Stimulated activated CD8-positive, alpha-beta memory T cell treated with anti-CD3 and anti-CD28 coated beads, Interleukin-15, amount 100 ng/mL, for 48 hours (primary cell): Measurements from ENCODE around the gene TOP2A.

ENCODE experiments used
- DNase-seq, 2 donors: peaks; one replicate each; pipeline ENCODE4 v3.0.0-alpha.2; 2020; ENCODE audit warnings: low read depth in 2 of 2

Gene TOP2A

GRCh38 chr17:40417609-40418427 lies at the start of gene TOP2A:
Gene TOP2A (minus strand): TSS chr17:40417896. CDS start chr17:40417791, 105 bp downstream.
- peak; percentile 89 to 90 for DNase-seq

DNA sequence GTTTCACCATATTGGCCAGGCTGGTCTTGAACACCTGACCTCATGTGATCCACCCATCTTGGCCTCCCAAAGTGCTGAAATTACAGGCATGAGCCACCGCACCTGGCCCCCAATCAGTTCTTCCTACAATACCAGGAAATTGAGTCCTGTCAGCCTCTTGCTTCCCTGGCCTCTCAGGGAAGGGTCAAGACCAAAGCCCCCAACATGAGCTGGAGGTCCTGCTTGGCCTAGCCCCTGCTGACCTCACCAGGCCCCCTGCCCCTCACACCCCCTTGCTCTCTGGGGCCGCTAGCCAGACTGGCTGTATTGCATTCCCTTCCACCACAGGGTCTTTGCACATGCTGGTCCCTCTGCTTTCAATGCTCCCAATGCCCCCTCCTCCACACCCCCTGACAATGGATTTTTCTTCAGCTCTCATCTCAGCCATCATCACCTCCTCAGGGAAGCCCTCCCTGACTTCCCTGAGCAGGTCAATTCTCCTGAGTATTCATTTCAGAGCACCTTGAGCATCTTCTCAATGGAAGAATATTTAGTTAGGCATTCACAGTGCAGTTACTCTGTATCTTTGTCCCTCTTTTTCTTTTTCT lies 49.7 kb upstream of the TOP2A start:
- no peak for DNase-seq

DNA sequence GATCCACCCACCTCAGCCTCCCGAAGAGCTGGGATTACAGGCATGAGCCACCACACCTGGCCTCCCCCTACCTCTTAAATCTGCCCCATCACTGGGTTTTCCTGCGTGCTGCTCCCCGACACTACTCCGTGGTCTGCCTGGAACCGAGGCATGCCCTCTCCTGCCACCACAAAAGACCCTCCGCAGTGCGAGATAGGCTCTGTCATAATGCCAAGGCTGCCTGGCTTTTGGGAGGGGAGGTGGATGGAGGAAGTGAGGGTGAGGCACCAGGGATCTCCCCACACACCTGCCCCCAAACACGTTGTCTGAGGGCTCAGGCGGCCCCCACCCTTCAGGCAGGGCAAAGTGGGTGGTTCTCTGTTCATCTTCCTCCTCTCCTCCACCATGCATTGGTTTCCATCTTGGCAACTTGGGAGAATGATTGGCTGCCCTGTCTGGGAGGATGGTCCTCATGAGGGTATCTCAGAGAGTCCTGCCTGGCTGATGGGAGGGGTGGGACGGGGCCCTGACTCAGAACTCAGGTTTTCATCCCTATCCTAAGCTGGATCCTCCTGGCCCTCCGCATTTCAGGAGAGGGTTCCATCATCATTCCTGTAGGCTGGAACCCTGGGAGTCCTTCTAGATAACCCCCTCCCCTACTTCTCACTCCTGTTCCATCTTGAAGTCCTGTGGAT lies 48.7 kb upstream of the TOP2A start:
- no peak for DNase-seq

GRCh38 chr17:40464392-40464855 lies 46.7 kb upstream of the TOP2A start:
- DNase-seq, result no peak

- DNase-seq, result no peak
These were observed 45.4 kb upstream of the TOP2A start for GRCh38 chr17:40463122-40463550.

GRCh38 chr17:40462343-40463121 lies 44.8 kb upstream of the TOP2A start:
- DNase-seq, result no peak

DNA sequence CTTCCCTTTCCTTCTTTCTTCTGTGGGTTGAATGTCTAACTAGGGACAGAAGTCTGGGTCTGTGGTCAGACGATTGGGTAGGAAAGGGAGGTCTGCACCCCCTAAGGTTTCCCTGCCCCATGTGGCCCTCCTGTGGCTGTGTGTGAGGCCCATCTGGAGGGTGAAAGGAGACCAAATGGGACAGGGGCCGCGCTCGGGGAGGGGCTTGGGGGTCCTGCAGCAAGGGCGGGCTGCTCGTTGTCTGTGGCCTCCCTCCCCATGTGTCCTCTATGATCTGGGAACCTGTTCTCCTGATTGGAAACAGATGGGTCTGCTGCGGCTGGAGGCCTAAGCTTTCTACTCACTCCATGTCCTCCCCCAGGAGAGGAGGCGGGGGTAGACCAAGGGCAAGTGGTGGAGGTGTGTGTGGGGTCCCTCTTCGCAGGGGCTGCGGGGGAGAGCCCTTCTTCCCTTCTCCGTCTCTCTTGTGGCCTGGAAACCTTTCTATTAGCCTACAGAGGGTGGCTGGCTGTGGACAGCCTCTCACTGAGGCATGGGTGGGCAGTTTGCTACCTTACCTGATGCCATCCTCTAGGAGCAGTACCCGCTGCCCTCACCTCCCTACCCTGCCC lies 44.1 kb upstream of the TOP2A start:
- DNase-seq, result no peak

- no peak for DNase-seq
These were observed 43.5 kb upstream of the TOP2A start for GRCh38 chr17:40460968-40461731.

DNA sequence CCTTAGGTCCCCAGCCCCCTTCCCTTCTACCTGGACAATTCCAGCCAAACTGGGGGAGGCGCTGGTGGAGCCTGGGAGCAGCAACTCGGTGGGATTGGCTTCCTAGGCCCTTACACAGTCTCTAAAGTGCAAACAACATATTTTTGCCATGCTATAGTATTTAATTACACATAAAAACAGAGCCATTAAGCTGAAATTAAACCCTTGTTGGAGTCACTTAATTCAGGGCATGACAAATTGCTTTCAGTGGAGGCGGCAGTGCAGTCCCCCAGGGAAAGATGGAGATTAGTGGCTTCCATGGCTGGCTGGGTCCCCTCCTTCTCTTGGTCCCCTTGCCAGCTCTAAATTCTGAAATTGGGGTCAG lies 42.9 kb upstream of the TOP2A start:
- no peak for DNase-seq

DNA sequence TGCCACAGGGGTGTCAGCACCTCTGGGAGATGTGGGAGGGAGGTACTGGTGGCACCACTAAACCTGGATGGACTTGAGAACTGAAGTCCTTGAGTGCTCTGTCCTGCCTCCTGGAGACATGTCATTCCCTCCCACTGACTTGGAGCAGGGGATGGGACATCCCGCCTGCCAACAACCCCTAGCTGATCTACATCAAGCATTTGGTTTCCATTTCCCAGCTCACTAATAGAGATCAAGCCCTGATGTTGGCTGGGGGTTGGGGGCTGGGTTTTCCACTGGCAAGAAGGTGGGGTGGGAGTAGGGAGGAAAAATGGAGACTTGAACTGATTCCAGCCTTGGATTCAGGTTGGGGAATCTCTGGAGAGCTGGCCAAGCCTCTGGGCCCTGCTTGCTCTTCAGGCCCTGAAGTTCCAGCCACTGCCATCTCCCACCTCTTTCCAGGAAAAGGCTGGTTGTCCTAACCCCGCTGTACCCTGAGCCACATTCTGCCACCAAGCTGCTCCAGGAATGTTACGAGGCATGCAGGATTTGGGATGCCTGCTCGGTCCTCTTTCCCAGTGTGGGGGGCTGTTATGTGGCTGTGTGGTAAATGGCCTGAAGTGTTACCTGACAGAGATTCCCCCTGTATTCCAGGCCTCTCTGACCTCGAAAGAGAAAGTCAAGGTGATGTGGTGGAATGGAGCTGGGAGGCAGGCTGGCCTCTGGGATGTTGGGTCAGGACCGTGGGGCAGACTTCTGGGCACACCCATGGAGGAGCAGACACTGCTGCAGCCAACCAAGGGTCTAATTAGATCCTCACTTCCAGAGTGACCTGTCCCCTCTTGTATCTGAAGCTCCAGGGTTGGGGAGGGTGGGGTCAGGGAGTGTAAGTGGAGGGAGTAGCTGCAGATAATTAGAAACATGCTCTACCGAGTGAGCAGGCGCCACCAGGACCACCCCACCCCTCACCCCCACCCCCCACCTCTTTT lies 42.2 kb upstream of the TOP2A start:
- no peak for DNase-seq

DNA sequence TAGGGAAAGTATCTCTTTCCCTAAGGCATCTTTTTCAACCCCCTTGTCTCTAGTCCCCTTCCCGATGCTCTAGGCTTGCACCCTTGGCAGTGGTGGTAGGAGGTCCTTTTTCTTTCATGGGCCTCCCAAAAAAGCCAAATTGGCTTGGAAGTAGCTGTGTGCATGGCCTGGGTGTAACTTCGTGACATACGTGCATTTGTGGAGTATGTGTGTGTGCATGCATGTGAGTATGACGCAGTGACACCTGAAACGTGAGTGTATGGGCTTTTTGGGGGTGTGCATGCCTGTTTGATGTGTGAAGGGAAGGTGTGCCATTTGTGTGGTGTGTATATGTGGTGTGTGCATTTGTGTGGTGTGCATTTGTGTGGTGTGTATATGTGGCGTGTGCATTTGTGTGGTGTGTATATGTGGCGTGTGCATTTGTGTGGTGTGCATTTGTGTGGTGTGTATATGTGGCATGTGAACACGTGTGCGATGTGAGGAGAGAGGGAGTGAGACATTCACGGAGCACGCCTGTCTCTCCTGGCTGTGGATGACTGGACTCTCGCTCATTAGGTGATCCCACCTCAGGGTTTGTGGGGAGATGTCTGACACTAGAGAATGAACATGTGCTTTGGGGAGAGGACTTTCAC lies 41.3 kb upstream of the TOP2A start:
- DNase-seq, result no peak

GRCh38 chr17:40457964-40458791 lies 40.5 kb upstream of the TOP2A start:
- DNase-seq, result no peak

- DNase-seq, result no peak
These were observed 39.7 kb upstream of the TOP2A start for GRCh38 chr17:40457369-40457768.

- DNase-seq, result no peak
These were observed 38.8 kb upstream of the TOP2A start for GRCh38 chr17:40456396-40456951.

DNA sequence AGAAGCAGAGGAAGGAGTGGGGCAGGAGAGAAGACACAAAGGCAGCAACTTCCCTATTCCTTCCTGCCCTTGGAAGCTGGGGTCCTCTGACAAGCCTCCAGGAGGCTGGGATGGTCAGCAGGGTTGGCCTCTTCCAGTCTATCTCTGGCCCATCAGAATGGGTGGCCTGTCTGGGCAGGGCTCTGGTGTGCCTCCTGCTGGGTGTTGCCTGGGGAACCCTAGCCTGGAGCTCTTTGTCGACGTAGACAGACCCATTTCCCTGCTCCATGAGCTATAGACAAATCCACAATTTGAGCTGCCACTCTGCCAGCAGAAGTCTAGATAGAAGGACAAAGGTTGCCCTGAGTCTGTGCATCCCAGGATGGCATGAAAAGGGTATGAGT lies 36.9 kb upstream of the TOP2A start:
- no peak for DNase-seq

DNA sequence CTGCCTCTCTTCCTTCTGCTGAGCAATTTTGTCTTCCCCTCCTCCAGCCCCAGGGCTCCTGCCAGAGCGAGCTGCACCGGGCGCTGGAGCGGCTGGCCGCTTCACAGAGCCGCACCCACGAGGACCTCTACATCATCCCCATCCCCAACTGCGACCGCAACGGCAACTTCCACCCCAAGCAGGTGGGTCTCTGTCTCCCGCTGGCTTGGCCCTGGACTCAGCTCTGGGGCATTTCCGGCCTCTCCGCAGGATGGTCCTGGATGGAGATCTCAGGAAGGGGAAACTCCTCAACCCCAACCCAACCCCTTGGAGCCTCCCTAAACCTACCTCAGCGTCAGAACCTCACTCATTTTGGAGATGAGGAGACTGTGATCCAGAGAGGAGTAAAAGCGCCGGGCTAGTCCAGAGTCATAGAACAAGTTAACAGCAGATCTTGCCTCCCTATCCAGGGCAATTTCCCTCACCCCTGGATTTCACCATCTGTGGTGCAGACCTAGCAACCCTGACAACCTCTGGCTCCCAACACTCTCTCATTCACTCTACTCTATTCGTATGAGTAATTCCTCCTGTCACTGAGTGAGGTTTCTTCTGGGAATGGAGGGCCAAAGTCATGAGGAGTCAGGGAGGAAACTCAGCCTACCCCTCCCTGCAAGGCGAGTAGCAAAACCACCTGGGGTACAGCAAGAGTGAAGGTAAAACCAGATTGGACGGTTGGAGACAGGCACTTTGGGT lies 36.4 kb upstream of the TOP2A start:
- no peak for DNase-seq

GRCh38 chr17:40452921-40453378 lies 35.3 kb upstream of the TOP2A start:
- no peak for DNase-seq
